PFSK-1 (cell line): Measurements from ENCODE around the gene PPP2CA.

Source experiments
- FOXP2 ChIP-seq: optimal IDR thresholded peaks from 2 replicates; pipeline ENCODE3; 2011; ENCODE audit warnings: borderline replicate concordance, control low read depth, inconsistent platforms; ENCODE audit not compliant: insufficient read depth; ENCODE audit errors: extremely low read length, extremely low read depth
- POLR2AphosphoS5 ChIP-seq: IDR thresholded peaks from 2 replicates; pipeline ENCODE4 v1.6.1; 2012; ENCODE audit warnings: low read depth, mild to moderate bottlenecking, control low read depth, low read length, moderate library complexity
- SIN3A ChIP-seq: IDR thresholded peaks from 2 replicates; pipeline ENCODE4 v1.6.1; 2012; ENCODE audit warnings: mild to moderate bottlenecking, low read length, moderate library complexity, borderline replicate concordance; ENCODE audit not compliant: insufficient read depth
- TAF1 ChIP-seq: IDR thresholded peaks from 2 replicates; pipeline ENCODE4 v1.6.1; 2012; ENCODE audit warnings: low read length, control low read depth, borderline replicate concordance; ENCODE audit not compliant: insufficient read depth
- TF ChIP-seq, protein P1 (sequence below), 2 experiments: IDR thresholded peaks; 2 replicates each; pipeline versions ENCODE4 v1.6.1 to v1.8.0; 2011 to 2012; ENCODE audit warnings: low read depth in 2 of 2, low read length in 2 of 2, control low read depth in 1 of 2, inconsistent platforms in 1 of 2, mild to moderate bottlenecking in 1 of 2, moderate library complexity in 1 of 2; ENCODE audit not compliant: insufficient read depth in 1 of 2

Gene PPP2CA

DNA sequence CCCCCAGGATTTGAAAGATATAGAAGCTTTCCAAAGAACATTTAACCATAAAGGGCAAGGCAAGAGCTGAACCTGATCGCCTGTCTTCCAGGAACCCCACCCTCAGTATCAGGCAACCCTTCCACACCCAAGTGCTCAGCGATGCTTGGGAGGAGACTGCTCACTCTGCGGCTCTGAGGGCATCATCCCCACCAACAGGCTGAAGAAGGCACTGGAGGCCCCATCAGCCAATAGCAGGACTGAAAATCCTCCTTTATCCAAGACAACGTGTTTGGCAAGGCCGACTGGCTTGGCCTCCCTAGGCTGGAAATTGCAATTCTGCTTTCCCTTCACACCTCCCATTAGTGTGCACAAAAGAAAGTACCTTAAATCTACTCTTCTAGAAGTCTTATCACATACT is 1.4 kb upstream of the PPP2CA start:
- TF ChIP-seq FOXP2 (no peak), POLR2AphosphoS5 (no peak), SIN3A (no peak), TAF1 (no peak)
- TF ChIP-seq, protein P1, sequence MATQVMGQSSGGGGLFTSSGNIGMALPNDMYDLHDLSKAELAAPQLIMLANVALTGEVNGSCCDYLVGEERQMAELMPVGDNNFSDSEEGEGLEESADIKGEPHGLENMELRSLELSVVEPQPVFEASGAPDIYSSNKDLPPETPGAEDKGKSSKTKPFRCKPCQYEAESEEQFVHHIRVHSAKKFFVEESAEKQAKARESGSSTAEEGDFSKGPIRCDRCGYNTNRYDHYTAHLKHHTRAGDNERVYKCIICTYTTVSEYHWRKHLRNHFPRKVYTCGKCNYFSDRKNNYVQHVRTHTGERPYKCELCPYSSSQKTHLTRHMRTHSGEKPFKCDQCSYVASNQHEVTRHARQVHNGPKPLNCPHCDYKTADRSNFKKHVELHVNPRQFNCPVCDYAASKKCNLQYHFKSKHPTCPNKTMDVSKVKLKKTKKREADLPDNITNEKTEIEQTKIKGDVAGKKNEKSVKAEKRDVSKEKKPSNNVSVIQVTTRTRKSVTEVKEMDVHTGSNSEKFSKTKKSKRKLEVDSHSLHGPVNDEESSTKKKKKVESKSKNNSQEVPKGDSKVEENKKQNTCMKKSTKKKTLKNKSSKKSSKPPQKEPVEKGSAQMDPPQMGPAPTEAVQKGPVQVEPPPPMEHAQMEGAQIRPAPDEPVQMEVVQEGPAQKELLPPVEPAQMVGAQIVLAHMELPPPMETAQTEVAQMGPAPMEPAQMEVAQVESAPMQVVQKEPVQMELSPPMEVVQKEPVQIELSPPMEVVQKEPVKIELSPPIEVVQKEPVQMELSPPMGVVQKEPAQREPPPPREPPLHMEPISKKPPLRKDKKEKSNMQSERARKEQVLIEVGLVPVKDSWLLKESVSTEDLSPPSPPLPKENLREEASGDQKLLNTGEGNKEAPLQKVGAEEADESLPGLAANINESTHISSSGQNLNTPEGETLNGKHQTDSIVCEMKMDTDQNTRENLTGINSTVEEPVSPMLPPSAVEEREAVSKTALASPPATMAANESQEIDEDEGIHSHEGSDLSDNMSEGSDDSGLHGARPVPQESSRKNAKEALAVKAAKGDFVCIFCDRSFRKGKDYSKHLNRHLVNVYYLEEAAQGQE (IDR thresholded peaks at IDR 0.05; ENCODE audit: insufficient read depth in 1 of 2, low read depth in 2 of 2, low read length in 2 of 2) = no peak

DNA sequence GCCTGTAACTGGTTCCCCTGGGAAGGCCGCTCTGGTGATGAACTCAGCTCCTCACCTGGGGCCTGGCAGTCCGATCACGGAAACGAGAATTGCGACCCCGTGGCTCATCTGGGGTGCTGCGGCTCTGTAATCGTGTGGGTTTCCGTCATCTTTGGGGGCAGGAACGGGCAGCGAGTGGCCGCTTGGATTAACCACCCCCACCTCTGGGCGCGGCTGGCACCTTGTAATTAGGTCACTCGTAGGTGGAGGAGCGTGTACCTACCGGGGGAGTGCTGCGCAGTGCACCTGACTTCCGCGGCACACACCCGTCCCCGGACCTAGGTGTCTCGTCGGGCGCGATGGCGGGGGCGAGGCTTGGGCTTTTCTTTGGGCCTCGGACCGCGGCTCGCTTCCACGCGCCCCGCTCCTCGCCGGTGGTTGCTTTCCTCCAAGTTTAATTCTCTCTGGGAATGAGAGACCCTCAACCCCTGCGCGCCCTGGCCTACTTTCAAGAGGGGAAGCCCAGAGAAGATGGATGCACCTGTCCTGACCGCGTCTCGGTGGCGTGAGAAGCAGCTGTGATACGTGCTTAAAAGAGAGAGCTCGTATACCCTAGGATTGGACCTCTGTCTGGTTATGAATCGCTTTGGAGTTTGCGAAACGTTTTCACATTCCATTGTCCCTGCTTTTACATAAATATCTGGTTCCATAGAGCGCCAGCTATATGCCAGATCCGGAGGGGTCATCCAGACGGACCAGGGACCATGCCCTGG is 744 bp upstream of the PPP2CA start:
- TF ChIP-seq SIN3A = no peak
- TF ChIP-seq, protein P1 (IDR thresholded peaks at IDR 0.05; ENCODE audit: insufficient read depth in 1 of 2, low read depth in 2 of 2, low read length in 2 of 2) = no peak
- no peak for TF ChIP-seq TAF1
- TF ChIP-seq POLR2AphosphoS5 = no peak; the same call in 1 of the 2 replicates
- TF ChIP-seq FOXP2 = no peak

DNA sequence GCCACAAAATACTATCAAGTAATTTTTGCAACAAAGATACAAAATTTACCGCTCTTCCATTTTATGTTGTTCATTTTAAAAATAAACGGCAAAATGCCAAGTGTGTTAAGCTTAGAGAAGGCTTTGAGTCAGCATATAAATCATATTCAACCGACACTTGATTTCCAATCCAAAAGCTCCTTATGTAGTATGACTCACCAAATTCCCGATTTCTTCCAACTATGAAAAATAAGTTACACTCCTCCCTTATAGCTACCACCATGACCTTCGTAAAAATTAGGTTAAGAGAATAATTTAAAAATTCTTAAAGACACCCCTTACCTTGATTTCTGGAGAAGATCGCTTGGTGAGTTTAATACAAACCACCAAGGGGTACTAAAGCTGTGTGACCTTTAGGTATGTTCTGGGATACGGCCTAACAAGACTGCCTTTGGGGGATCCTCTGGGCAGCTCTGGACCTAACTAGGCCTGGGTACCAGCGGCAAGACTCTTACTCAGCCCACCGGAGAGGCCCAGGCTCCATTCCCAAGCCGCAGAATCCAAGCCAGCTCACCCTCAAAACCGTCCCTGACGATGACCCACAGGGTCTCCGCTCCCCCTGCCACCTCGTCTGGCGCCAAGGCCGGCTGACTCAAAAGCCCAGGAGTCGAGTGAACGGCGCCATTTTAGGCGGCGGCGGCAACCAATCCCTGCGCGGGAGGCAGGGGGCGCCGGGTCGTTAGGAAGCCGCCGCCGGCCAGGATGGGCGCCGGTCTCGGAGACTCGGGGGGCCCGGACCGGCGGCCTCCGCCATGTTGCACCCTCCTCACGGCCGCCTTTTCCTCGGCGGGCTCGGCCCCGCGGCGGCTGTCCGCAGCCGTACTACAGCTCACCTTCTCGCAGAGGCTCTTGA is 739 bp downstream of the PPP2CA start:
- no peak for TF ChIP-seq FOXP2
- TF ChIP-seq SIN3A = peak; percentile 39; the same call in 1 of the 2 replicates

DNA sequence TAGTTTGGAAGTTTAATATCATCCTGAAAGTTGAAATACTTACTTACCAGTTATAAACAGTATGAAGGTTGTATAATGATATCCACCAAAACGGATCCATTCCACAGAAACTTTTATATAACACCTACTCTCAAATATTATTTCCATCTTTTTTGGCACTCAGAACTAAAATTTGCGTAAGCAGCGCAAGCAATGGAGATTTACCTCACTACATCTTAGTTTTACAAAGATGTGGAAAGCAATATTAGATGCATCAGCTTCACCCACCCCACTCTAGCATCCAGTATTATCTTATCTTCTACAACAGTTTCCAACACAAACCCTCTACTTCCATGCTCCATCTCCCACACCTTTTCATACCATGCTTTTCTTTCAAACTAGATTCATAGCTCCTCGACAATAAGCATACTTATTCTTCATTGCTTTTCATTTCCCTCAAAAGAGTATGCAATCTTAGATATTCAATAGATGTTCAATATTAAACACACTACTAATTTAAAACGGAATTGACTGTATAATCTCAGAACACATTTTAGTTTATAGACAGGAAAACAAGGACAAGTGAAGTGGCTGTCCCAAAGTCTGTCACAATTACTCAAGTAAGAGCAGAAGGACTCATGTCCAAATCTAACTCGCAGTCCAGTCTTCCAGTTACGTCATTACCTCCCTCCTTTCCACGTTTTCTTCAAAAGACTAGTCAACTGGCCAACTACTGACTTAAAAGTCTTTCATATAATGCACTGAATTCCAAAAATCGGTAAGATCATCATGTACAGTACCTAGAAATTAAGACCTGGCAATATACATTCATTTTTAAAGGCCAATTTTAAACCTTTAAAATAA is 2.2 kb downstream of the PPP2CA start:
- TF ChIP-seq FOXP2 = no peak
- TF ChIP-seq, protein P1 (IDR thresholded peaks at IDR 0.05; ENCODE audit: insufficient read depth in 1 of 2, low read depth in 2 of 2, low read length in 2 of 2) = no peak

DNA sequence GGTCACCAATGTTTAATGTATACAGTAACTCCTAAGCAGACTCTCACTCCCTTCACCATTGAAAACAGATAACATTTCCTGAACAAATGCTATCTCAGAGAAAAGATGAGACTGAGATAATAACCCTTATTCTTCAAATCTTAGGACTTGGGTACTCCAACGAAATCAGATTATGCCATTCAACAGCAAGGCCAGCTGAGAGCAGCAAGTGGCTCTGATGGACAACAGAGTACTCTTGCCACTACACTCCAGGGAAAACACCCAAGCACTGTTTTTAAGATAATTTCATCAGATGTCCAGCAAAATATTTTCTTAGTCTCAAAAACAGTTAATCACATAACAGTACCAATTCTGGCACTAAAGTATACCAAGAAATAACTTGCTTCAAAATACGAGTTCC is 10.1 kb downstream of the PPP2CA start:
- TF ChIP-seq FOXP2 (no peak), POLR2AphosphoS5 (no peak), SIN3A (no peak), TAF1 (no peak)
- TF ChIP-seq, protein P1 (IDR thresholded peaks at IDR 0.05; ENCODE audit: insufficient read depth in 1 of 2, low read depth in 2 of 2, low read length in 2 of 2) = no peak
